BE2C (cell line): ENCODE measurements around the gene FUS.
"Not testable (repeated sequence)": the region's sequence is repeated elsewhere in the genome, so short reads cannot be mapped to it uniquely, and the experiment has no call there.

Experiments
- DNase-seq: peaks from one replicate; pipeline ENCODE4 v3.0.0-alpha.2; 2020
- H3K27me3 ChIP-seq: fragments of 250-450 bp; sonication (Bioruptor Pico); 2 replicates; pipeline ENCODE4 v1.5.1; 2020; ENCODE audit warnings: mild to moderate bottlenecking
- H3K36me3 ChIP-seq: fragments of 250-450 bp; sonication (Bioruptor Pico); 2 replicates; pipeline ENCODE4 v1.5.1; 2020; ENCODE audit warnings: mild to moderate bottlenecking
- H3K4me1 ChIP-seq: fragments of 250-450 bp; sonication (Bioruptor Pico); 2 replicates; pipeline ENCODE4 v1.5.1; 2020
- H3K4me3 ChIP-seq: 2 replicates; pipeline ENCODE4 v1.5.1; 2011; ENCODE audit warnings: low read depth, low read length
- H3K9me3 ChIP-seq: fragments of 250-450 bp; sonication (Bioruptor Pico); 2 replicates; pipeline ENCODE4 v1.5.1; 2020
- TF ChIP-seq, protein P1 (sequence below): IDR thresholded peaks from 2 replicates; pipeline ENCODE4 v1.5.1; 2012; ENCODE audit warnings: mild to moderate bottlenecking, low read depth, low read length

FUS gene

DNA sequence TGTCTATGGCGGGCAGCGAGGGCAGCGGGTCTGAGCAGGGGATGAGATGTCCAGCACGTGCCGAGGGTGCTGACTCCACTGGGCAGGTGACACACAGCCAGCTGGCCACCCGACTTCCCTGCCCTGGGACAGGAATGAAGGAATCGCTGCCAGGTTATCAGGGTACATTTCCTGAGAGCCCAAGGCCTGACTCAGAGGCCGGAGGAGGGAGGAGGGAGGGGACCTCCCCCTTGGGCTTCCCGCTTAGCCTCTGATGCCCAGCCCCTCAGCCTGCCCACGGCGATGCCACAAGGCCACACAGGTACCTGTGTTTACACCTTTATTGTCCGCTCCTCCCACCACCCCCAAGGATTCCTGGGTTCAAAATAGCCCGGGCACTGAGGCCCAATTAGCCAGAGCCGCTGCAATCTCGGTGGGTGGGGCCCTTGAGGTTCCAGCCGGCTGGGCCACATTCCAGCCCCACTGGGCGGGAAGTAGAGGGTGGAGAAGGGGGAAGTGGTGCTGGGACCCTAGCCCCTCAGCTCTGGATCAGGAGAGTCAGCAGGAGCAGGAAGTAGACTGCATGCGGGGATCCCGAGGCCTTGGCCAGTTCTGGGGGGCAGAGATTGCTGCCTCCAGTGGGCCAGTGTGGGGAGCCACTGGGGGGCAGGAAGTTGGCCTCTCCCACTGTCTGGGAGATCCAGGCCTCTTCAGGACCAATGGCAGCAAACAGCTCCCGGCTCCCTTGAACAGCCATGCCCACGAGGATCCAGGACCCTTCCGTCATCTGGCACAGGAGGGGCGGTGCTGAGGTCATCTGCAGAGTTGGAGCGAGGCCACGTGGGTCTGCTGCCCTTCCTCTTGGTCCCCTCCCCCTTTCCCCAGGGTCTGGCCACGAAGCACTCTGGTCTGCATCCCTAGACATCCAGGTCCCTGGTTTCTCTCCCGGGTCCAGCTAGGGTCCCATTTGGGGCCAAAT is 41.0 kb upstream of the FUS start:
- Histone ChIP-seq H3K27me3 (no peaks in the 10 kb centered on the region), H3K4me1 (peaks cover 38% of the 10 kb centered on the region), H3K36me3 (no peaks in the 10 kb centered on the region), H3K9me3 (no peaks in the 10 kb centered on the region), H3K4me3 (no peak overlapping the region)
- TF ChIP-seq, protein P1, sequence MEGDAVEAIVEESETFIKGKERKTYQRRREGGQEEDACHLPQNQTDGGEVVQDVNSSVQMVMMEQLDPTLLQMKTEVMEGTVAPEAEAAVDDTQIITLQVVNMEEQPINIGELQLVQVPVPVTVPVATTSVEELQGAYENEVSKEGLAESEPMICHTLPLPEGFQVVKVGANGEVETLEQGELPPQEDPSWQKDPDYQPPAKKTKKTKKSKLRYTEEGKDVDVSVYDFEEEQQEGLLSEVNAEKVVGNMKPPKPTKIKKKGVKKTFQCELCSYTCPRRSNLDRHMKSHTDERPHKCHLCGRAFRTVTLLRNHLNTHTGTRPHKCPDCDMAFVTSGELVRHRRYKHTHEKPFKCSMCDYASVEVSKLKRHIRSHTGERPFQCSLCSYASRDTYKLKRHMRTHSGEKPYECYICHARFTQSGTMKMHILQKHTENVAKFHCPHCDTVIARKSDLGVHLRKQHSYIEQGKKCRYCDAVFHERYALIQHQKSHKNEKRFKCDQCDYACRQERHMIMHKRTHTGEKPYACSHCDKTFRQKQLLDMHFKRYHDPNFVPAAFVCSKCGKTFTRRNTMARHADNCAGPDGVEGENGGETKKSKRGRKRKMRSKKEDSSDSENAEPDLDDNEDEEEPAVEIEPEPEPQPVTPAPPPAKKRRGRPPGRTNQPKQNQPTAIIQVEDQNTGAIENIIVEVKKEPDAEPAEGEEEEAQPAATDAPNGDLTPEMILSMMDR, result no peak
- peak; percentile 76 for DNase-seq

DNA sequence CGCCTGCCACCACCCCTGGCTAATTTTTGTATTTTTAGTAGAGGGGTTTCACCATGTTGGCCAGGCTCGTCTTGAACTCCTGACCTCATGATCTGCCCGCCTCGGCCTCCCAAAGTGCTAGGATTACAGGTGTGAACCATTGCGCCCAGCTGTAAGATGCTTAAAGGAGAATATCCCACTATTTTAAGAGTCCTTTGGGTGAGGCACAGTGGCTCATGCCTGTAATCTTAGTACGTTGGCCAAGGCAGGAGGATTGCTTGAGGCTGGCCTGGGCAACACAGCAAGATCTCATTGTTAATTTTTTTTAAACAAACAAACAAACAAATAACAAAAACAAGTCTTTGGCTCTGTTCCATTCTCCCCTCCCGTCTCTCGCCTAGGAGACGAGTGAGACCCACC is 38.9 kb upstream of the FUS start:
- H3K9me3 ChIP-seq, H3K27me3 ChIP-seq, H3K36me3 ChIP-seq, DNase-seq, H3K4me3 ChIP-seq: not testable (repeated sequence)
- H3K4me1 ChIP-seq, result peaks cover 18% of the 10 kb centered on the region

DNA sequence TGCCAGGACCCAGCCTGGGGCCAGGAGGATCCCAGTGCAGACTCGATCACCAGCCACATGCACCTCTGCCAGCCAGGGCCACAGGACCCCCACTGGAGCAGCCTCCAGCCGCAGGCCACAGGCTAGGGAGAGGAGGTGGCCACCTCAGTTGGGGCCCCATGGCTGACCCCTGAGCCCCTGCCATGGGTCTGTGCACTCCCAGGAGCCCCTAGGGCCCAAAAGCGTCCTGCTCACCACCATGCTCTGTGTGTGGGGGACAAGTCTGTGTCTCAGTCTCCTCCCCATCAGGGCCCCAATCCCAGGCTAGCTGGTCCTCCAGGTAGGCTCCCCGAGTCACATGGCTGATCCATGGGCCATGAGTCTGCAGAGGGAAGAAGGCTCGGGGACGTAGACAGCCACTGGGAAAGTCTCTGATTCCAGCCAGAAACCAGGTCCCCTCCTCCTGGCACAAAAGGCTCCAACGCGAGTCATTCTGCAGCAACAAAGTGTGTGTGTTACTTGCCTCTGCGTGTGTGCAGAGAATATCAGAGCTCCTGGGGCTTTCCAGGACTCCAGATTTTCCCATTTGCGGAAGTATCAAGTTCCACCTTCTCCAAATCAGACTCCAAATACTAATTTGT is 38.3 kb upstream of the FUS start:
- TF ChIP-seq, protein P1, result no peak

DNA sequence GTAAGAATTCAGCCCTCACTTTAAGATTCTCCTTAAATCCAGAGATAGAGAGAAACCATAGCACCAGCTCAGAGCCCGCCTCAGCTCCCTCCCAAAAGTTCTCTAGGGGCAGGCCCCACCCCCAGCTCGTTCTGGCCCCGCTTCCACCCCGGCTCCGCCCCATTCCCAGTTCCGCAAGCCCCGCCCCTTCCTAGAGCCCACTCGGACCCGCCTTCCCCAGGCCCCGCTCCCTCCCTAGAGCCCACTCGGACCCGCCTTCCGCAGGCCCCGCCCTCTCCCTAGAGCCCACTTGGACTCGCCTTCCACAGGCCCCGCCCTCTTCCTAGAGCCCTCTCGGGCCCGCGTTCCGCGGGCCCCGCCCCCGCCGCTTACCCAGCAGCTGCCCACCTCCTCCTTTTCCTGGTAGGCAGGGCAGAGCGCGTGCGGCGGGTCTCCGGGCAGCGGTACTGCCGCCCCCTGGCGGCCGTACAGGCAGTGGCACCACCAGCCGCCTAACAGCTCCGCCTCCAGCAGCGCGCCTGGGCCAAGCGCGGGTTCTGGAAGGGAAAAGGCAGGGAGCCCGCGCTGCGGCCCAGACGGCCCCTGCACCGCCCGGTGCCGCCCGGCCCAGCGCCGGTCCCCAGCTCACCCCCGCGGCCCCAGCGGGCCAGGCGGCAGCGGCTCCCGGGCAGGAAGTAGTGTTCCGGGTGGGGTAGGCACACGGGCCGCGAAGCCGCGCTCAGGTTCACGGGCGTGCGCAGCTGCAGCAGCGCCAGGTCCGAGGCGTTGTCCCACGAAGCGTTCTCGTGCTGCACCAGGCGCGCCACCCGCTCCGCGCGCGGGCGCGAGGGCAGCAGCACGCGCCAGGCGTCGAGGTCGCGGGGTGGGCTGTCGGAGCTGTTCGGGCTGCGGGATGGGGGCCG is 37.6 kb upstream of the FUS start:
- no peaks in the 10 kb centered on the region for H3K9me3 ChIP-seq
- no peaks in the 10 kb centered on the region for H3K36me3 ChIP-seq
- peaks cover 17% of the 10 kb centered on the region for H3K4me1 ChIP-seq
- peak; percentile 99 for DNase-seq
- TF ChIP-seq, protein P1, result peak; percentile 88
- no peaks in the 10 kb centered on the region for H3K27me3 ChIP-seq
- H3K4me3 ChIP-seq, result peak overlapping the region; percentile 32

More for the DNA sequence above, 38.3 kb upstream of the FUS start:
- Histone ChIP-seq H3K36me3 (no peaks in the 10 kb centered on the region), H3K9me3 (no peaks in the 10 kb centered on the region), H3K27me3 (no peaks in the 10 kb centered on the region), H3K4me1 (peaks cover 17% of the 10 kb centered on the region), H3K4me3 (peak overlapping the region; percentile 32)
- DNase-seq, result peak; percentile 41

DNA sequence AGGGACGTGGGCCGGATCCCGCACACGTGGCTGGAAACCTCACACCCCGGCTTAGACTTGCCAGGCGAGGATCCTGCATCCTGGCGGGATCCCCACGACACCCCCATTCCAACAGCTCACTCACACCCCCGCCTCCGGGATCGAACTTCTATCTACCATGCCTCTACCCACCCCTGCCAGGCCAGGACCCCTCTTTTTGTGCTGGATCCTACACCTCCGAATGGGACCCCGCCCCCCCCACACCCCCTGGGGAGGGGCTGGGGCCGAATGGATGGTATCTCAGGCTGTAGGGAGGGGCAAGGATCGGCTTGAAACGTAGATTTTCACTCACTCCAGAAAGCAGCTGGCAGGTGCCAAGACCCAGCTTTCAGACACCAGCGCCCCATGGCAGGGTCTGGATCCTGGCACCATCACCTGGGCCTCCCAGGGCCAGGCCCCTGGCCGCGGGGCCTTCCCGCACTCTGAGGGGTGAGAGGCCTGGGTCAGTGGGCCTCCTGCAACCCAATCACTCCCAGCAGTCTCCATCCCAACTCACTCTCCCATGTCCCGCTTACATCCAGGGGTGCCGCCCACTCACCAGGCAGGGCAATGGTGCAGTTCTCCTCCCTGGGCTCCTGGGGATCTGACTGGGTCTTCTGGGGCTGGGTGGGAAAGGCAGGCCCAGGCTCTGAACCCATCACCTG is 36.8 kb upstream of the FUS start:
- no peak for DNase-seq
- Histone ChIP-seq H3K9me3 (no peaks in the 10 kb centered on the region), H3K36me3 (no peaks in the 10 kb centered on the region), H3K4me3 (no peak overlapping the region), H3K27me3 (no peaks in the 10 kb centered on the region; the same call in 1 of the 2 replicates), H3K4me1 (peaks cover 17% of the 10 kb centered on the region)
- TF ChIP-seq, protein P1, result no peak
